Stimulated activated CD4-positive, alpha-beta T cell treated with anti-CD3 and anti-CD28 coated beads, Interleukin-2, amount 100 ng/mL, for 48 hours (primary cell): ENCODE results near the gene FSIP2.
"Not testable (repeated sequence)": the region's sequence is repeated elsewhere in the genome, so short reads cannot be mapped to it uniquely, and the experiment has no call there.

Experiments used
- DNase-seq, 2 donors: peaks; one replicate each; pipeline ENCODE4 v3.0.0-alpha.2; 2020

The FSIP2 gene

GRCh38 chr2:185811580-185811979 is 73.0 kb downstream of the FSIP2 start:
- no peak for DNase-seq

GRCh38 chr2:185813707-185814106 is 75.1 kb downstream of the FSIP2 start:
- DNase-seq, result no peak

- DNase-seq, result no peak
Measured at GRCh38 chr2:185817991-185818390, 79.4 kb downstream of the FSIP2 start.

GRCh38 chr2:185821467-185821866 is 82.9 kb downstream of the FSIP2 start:
- no peak for DNase-seq

GRCh38 chr2:185823773-185824172 is 85.2 kb downstream of the FSIP2 start:
- no peak for DNase-seq

- DNase-seq, result no peak
Measured at GRCh38 chr2:185825557-185825956, 87.0 kb downstream of the FSIP2 start.

GRCh38 chr2:185828326-185828725 is 89.7 kb downstream of the FSIP2 start:
- DNase-seq, result no peak

- no peak for DNase-seq
Measured at GRCh38 chr2:185833864-185834263, 95.3 kb downstream of the FSIP2 start.

GRCh38 chr2:185835974-185836373 is 97.4 kb downstream of the FSIP2 start:
- DNase-seq, result no peak

- DNase-seq, result no peak
Measured at GRCh38 chr2:185854885-185855284, 116.3 kb downstream of the FSIP2 start.

GRCh38 chr2:185857691-185858090 is 119.1 kb downstream of the FSIP2 start:
- no peak for DNase-seq

GRCh38 chr2:185859506-185859905 is 120.9 kb downstream of the FSIP2 start:
- no peak for DNase-seq

GRCh38 chr2:185860321-185860720 is 121.7 kb downstream of the FSIP2 start:
- DNase-seq, result no peak

- DNase-seq, result no peak
Measured at GRCh38 chr2:185862657-185863398, 124.2 kb downstream of the FSIP2 start.

GRCh38 chr2:185864468-185865260 is 126.1 kb downstream of the FSIP2 start:
- not testable (repeated sequence) for DNase-seq

- no peak for DNase-seq
Measured at GRCh38 chr2:185875136-185875931, 136.7 kb downstream of the FSIP2 start.

GRCh38 chr2:185876234-185876633 is 137.6 kb downstream of the FSIP2 start:
- no peak for DNase-seq

GRCh38 chr2:185880396-185880795 is 141.8 kb downstream of the FSIP2 start:
- DNase-seq, result no peak
